ENCODE data around the gene PCBP4.

Gene PCBP4

GRCh38 chr3:51960386-51960785 lies 6.9 kb downstream of the PCBP4 start:
- Histone ChIP-seq H3K4me3 (ENCODE audit: low read length, poor library complexity, severe bottlenecking) (no peak overlapping the region), H3K9me2 (replicated peaks; ENCODE audit: low read depth, low read length) (no peaks in the 10 kb centered on the region), H3K27me3 (ENCODE audit: insufficient read depth, low read length, poor library complexity, severe bottlenecking) (no peaks in the 10 kb centered on the region), H4K20me1 (ENCODE audit: insufficient read depth, low read length, poor library complexity, severe bottlenecking) (no peaks in the 10 kb centered on the region), H3K4me2 (ENCODE audit: low read depth, low read length, poor library complexity, severe bottlenecking) (no peak overlapping the region), H3K9me3 (ENCODE audit: insufficient read depth, low read depth, low read length) (no peaks in the 10 kb centered on the region), H2AFZ (ENCODE audit: low read length) (no peak overlapping the region), H3F3A (ENCODE audit: low read depth) (no peaks in the 10 kb centered on the region), H3K79me2 (ENCODE audit: insufficient read depth, low read length) (no peaks in the 10 kb centered on the region), H3K4me1 (ENCODE audit: insufficient read depth, low read length, poor library complexity, severe bottlenecking) (no peaks in the 10 kb centered on the region), H3K9ac (ENCODE audit: low read depth, low read length, poor library complexity, severe bottlenecking) (no peak overlapping the region), H3K36me3 (ENCODE audit: insufficient read depth, low read length) (no peaks in the 10 kb centered on the region)
- no peak for TF ChIP-seq EZH2phosphoT487 (IDR thresholded peaks at IDR 0.05; ENCODE audit: borderline replicate concordance)
- no peak for TF ChIP-seq CTCF (conservative IDR thresholded peaks at IDR 0.05; ENCODE audit: low read length)

GRCh38 chr3:51959651-51960050 lies 7.6 kb downstream of the PCBP4 start:
- Histone ChIP-seq H3K4me1 (ENCODE audit: insufficient read depth, low read length, poor library complexity, severe bottlenecking) (no peaks in the 10 kb centered on the region), H3K27me3 (ENCODE audit: insufficient read depth, low read length, poor library complexity, severe bottlenecking) (no peaks in the 10 kb centered on the region), H2AFZ (ENCODE audit: low read length) (no peak overlapping the region), H3K9me3 (ENCODE audit: insufficient read depth, low read depth, low read length) (no peaks in the 10 kb centered on the region), H3K79me2 (ENCODE audit: insufficient read depth, low read length) (no peaks in the 10 kb centered on the region), H4K20me1 (ENCODE audit: insufficient read depth, low read length, poor library complexity, severe bottlenecking) (no peaks in the 10 kb centered on the region), H3K36me3 (ENCODE audit: insufficient read depth, low read length) (no peaks in the 10 kb centered on the region), H3K4me3 (ENCODE audit: low read length, poor library complexity, severe bottlenecking) (no peak overlapping the region), H3K9ac (ENCODE audit: low read depth, low read length, poor library complexity, severe bottlenecking) (no peak overlapping the region), H3F3A (ENCODE audit: low read depth) (no peaks in the 10 kb centered on the region), H3K9me2 (replicated peaks; ENCODE audit: low read depth, low read length) (no peaks in the 10 kb centered on the region), H3K4me2 (ENCODE audit: low read depth, low read length, poor library complexity, severe bottlenecking) (no peak overlapping the region)
- TF ChIP-seq CTCF (conservative IDR thresholded peaks at IDR 0.05; ENCODE audit: low read length) (no peak), EZH2phosphoT487 (IDR thresholded peaks at IDR 0.05; ENCODE audit: borderline replicate concordance) (no peak)

- H3K4me3 ChIP-seq (ENCODE audit: low read length, poor library complexity, severe bottlenecking): no peak overlapping the region
- no peak overlapping the region for H2AFZ ChIP-seq (ENCODE audit: low read length)
- no peaks in the 10 kb centered on the region for H3K27me3 ChIP-seq (ENCODE audit: insufficient read depth, low read length, poor library complexity, severe bottlenecking)
- H3K9ac ChIP-seq (ENCODE audit: low read depth, low read length, poor library complexity, severe bottlenecking): no peak overlapping the region
- H3K4me1 ChIP-seq (ENCODE audit: insufficient read depth, low read length, poor library complexity, severe bottlenecking): no peaks in the 10 kb centered on the region
- no peaks in the 10 kb centered on the region for H3K79me2 ChIP-seq (ENCODE audit: insufficient read depth, low read length)
- no peak overlapping the region for H3K4me2 ChIP-seq (ENCODE audit: low read depth, low read length, poor library complexity, severe bottlenecking)
- no peaks in the 10 kb centered on the region for H3K9me3 ChIP-seq (ENCODE audit: insufficient read depth, low read depth, low read length)
- TF ChIP-seq EZH2phosphoT487 (IDR thresholded peaks at IDR 0.05; ENCODE audit: borderline replicate concordance): no peak
- no peak for TF ChIP-seq CTCF (conservative IDR thresholded peaks at IDR 0.05; ENCODE audit: low read length)
- no peaks in the 10 kb centered on the region for H3K9me2 ChIP-seq (replicated peaks; ENCODE audit: low read depth, low read length)
- no peaks in the 10 kb centered on the region for H3K36me3 ChIP-seq (ENCODE audit: insufficient read depth, low read length)
- H4K20me1 ChIP-seq (ENCODE audit: insufficient read depth, low read length, poor library complexity, severe bottlenecking): no peaks in the 10 kb centered on the region
- H3F3A ChIP-seq (ENCODE audit: low read depth): no peaks in the 10 kb centered on the region
Measured at GRCh38 chr3:51958603-51959521, 8.4 kb downstream of the PCBP4 start.

Data from Loucy (cell line).